ENCODE results near the gene MYO5A.
"Not testable (repeated sequence)": the region's sequence is repeated elsewhere in the genome, so short reads cannot be mapped to it uniquely, and the experiment has no call there.

MYO5A gene

DNA sequence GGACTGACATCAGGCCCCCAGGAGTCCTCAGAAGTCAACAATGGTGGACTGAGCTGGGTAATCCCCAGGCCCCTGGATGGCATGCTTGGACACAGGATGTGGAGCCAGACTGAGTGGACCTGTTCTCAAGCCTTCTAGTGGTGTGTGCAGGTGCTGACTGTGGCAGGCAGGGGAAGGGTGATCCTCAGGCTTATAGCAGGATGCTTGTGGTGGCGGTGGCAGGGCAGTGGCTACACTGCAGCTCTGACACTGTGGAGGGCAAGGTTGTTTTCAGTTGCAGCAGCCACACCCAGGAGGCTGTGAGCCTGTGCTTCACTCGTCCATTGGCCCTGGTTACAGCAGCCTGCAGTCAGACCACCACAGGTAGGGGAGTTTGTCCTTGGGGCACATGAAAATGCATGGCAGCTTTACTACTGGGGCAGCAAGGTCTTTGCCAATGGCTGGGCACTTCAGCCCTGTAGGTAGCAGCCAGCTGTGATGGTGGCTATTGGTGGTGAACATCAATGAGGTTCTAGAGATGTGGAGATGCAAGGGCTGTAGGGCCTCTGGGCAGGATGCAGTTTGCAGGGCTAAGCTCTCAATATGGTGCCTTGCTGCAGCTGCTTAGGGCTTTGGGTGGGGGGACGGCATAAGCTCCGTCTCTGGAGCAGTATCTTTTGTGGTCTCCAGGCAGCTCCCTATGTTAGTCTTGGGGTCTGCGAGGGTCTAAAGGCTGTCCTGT, 17.5 kb upstream of the MYO5A start:
- in situ Hi-C loops (cut with HindIII; ENCODE audit: low sequenced_read_pairs) = no loop called here

DNA sequence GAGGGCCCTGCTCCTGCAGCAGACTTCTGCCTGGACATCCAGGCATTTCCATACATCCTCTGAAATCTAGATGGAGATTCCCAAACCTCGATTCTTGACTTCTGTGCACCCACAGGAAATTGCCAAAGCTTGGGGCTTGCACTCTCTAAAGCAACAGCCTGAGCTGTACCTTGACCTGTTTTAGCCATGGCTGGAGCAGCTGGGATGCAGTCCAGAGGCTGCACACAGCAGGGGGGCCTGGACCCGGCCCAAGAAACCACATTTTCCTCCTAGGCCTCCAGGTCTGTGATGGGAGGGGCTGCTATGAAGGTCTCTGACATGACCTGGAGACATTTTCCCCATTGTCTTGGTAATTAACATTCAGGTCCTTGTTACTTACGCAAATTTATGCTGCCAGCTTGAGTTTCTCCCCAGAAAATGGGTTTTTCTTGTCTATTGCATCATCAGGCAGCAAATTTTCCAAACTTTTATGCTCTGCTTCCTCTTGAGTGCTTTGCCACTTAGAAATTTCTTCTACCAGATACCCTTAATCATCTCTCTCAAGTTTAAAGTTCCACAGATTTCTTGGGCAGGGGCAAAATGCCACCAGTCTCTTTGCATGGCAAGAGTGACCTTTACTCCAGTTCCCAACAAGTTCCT, 11.8 kb upstream of the MYO5A start:
- in situ Hi-C loops (cut with HindIII; ENCODE audit: low sequenced_read_pairs) = no loop called here

DNA sequence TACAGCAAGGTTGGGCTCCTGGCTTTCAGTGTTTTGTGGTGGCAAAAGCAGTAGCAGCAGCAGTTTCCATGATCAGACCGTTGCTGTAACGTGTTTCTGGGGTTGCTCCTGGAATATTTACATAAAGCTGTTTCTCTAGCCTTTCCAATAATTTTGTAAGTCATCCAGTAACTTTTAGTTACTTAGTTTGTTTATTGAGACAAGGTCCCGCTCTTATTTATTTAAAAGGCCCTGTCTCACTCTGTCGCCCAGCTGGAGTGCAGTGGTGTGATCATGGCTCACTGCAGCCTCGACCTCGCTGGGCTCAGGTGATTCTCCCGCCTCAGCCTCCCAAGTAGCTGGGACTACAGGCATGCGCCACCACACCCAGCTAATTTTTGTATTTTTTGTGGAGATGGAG, 8.8 kb upstream of the MYO5A start:
- in situ Hi-C loops (cut with HindIII; ENCODE audit: low sequenced_read_pairs) = no loop called here

DNA sequence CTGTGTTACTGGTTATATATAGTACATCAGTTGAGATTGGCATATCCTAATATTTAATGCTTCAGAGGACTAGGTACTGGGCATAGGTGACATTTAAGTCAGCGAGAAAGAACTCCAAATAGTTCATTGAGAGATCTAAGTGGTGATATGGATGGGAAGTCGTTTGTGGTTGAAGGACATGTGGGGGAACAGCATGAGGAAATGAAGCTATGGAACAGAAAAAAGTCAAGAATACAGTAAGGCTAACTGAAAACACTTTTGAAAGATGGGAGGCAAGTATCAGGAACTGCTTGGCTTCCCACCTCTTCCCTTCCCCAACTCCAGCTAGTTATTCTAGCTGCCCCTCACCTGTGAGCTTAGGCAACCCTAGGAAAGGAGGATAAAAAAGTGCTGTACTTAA, 3.7 kb upstream of the MYO5A start:
- in situ Hi-C loops (cut with HindIII; ENCODE audit: low sequenced_read_pairs) = no loop called here

DNA sequence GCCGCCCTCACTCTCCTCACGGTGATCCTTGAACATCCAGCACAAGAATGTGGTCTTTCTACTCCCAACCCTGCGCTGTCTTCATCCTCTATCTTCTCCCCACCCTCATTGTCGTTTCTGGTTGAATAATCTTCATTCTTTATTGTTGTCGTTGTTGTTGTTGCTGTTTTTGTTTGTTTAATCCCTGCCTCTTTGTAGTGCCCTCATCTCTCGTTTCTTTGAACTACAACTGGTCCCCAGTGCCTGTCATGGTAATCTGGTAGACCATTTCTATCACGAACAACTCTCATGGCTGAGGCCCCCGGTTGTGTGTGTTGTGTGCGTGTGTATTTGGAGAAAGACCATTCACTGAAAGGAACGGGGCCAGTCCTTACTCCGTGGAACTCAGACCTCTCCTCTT, 1.3 kb upstream of the MYO5A start:
- in situ Hi-C loops (cut with HindIII; ENCODE audit: low sequenced_read_pairs) = no loop called here

DNA sequence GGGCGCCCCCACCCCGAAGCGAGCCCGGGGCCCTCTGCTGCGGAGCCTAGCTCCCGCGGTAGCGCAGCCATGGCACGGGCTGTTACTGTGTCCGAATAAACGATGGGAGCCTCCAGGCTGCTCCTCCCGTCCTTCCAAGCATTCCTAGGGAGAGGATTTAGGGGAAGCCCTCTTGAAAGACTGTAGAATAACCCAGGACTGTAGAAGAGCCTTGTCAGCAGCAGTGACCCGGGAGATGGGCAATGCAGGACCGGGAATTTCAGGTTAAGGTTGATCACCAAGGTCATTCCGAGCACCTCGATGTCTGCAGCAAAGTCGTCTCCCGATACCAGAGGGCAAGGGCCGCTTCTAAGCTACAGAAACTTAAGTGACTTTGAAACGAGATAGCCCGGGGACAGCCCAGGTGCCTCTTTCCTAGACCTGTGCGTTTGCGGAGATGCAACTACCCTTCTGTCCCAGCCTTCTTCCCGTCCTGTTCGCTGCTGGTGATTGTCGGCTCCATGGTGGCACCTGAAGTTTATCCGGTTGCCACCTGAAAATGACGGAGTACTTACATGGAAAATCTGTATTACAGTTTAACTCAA, 753 bp upstream of the MYO5A start:
- in situ Hi-C loops (cut with HindIII; ENCODE audit: low sequenced_read_pairs) = no loop called here

DNA sequence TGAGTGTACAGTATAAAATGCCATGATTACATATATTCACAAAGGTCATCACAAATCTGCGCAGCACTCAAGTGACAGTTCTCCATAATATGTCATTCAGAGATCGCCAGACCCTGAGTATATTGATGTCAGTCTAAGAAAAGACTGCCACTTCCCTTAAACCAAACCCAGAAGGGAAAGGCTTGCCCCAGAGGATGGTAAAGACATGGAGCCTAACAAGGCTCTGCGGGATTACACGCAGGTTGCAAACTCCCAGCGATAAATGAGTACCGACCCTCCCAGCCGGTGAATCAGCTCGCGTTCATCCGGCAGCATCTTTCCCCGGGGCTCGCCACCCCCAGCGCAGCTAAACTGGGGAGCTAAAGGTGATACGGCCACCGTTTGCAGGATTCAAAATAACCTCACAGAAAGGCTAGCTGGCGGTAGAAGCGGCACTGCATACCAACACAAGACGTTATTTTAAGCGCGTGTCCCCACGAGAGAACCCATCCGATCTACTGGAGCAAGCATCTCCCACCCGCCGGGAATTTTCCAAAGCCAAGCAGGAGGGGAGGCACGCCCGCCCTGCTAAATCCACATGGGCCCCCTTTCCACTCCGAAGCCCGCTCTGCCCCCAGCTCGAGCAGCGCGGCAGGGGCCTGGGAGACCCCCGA, 643 bp downstream of the MYO5A start:
- in situ Hi-C loops (cut with HindIII; ENCODE audit: low sequenced_read_pairs) = no loop called here

DNA sequence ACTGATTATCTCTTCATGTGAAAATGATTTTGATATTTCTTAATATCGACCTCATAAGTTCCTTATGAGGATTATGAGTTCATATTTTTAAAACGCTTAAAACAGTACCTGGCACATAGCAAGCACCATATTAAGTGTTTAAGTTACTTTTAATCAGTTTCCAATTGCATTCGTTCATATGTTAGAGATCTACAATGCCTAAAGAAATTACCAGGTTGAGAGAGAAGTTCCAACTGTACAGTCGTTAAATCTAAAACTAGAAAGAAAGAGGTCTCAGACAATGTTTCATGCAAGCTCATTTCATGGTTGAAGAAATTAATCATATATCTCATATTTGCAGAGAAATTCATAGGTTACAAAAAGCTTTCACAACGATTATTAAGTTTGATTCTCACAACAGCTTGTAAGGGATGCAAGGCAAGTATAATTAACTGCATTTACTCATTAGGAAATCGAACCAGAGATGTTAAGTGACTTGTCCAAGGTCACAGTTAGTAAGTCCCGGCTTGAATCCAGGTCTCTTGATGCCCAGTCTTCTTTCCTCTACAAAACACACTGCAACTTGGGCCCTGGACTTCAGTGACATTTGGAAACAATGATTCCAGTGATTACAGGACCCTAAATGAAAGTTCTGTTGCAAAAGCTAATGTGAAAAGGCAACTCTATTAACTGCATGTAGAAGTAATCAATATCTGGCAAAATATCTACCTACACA, 1.3 kb downstream of the MYO5A start:
- in situ Hi-C loops (cut with HindIII; ENCODE audit: low sequenced_read_pairs) = no loop called here

DNA sequence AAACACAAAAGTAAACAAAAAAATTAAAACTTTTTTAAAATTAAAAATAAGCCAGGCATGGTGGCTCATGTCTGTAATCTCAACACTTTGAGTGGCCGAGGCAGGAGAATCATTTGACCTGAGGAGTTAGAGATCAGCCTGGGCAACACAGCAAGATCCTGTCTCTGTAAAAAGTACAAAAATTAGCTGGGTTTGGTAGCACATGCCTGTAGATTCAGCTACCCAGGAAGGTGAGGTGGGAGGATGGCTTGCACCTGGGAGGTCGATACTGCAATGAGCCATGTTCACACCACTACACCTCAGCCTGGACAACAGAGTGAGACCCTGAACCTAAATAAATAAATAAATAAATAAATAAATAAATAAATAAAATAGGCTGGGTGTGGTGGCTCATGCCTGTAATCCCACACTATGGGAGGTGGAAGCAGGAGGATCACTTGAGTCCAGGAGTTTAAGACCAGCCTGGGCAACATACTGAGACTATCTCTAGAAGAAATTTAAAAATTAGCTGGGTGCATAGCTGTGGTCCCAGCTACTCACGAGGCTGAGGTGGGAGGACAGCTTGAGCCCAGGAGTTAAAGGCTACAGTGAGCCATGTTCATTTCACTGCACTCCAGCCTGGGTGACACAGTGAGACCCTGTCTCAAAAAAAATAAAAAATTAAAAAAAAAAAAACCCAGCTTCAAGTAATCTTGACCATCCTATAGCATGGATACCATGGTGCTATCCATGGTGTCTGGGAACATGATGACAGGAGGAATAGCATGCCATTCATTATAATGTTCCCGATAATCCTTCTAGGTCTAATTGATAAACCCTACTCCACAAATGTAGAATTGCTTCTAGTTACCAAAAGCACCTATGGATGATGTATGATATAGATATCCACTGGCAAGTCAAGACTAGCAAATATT, 4.2 kb downstream of the MYO5A start:
- in situ Hi-C loops (cut with HindIII; ENCODE audit: low sequenced_read_pairs) = no loop called here

DNA sequence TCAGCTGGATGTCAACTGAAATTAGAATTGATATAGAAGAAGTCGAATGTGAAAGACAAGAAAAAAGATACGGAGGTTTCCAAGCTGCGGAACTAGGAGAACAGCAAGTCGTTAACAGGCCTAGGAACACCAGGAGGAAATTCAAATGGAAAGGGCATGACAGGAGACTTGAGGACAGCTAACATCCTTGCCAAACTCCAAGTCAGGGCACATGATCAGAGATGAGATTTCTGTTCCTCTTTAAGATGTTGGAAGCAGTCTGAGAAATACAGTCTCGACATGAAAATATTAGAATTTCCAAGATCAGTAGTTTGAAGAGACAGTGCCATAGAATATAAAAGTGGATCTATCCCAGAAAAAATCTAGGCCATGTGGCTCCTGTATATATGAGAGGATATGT, 5.0 kb downstream of the MYO5A start:
- in situ Hi-C loops (cut with HindIII; ENCODE audit: low sequenced_read_pairs) = no loop called here

DNA sequence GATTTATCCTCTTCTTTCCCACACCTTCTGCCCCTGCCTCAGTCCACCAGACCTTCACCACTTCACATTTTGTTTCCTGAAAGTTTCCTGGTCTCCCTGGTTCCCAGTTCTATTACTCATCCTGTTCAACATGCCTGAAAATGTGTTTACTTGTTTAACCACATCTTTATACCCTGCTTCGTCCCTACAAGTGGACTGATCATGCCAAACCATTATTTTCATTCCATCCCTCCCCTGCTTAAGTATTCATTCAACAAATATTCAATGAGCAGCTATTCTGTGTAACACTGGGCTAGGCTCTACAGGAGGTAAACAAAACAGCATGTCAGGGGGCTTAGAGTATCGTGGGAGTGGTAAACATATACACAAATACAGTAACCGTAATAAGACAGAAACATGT, 5.5 kb downstream of the MYO5A start:
- in situ Hi-C loops (cut with HindIII; ENCODE audit: low sequenced_read_pairs) = no loop called here

DNA sequence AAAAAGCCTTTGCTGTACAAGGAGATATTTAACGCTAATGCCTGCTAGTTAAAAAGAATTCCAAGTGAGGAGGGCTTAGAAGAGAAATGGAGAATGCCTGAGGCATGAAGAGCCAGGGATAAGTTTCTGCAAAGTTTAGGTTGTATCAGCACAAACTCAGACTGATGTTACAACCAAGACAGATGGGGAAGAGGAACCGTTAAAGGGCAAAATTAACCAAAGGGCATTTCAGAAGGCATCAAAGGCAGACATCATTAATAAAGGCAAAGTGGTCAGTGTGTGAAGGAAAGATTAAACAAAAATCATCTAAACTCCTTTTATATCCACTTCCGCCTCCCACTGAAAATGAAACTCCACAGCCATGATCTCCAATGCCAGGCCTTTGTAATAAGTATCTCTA, 7.0 kb downstream of the MYO5A start:
- in situ Hi-C loops (cut with HindIII; ENCODE audit: low sequenced_read_pairs) = no loop called here

DNA sequence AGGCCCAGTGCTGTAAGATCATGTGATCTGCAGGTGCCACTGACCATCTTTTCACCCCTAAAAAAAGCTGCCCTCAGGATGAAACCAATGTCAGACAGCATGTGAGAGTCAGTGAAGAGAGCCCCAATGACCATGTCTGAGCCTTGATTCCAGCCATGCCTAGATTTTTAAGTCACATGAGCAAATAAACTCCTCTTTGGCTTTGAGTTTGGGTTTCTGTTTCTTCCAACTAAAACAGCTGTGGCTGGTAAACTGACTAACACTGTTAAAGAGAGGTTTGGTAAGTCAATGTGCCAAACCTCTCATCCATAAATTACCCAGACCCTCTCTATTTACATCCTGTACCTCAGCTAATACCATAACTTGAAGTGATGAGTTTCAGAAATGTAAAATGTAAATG, 8.3 kb downstream of the MYO5A start:
- in situ Hi-C loops (cut with HindIII; ENCODE audit: low sequenced_read_pairs) = no loop called here

DNA sequence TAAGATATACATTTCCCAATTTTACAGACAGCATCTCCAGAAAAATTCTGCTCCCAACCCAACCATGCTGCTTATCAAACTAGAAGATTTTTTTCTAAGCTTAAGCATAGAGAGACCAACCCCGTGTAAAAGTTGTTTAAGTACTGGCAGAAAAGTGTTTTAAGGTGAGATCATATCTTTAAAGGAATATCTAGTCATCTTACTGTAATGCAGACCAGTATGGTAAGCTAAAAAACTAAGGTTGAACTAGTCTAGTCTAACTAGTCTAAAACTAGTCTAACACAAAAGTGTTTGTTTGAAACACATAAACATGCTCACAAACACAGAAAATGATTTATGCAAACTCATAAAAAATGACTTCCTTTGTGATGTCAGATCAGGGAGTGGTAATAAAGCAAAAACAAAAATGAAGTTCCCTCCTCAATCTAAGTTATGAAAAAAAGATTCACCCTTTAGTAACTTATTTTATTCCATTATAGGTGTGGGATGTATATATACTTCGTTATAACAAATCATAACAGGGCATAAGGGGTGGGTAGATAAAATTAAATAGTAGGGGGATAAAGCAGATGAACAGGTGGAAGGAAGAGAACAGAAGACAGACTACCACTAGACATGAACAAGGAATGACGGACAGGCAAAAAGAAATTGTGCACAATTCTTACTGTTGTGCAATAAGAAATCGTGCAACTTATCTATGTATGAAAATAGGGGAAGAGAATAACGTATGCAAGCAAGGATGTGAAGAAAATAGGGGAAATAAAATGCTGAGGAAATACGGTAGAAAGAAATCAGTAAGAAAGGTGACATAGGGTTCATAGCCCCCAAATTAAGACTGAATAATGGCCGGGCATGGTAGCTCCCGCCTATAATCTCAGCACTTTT, 10.0 kb downstream of the MYO5A start:
- in situ Hi-C loops (cut with HindIII; ENCODE audit: low sequenced_read_pairs) = no loop called here

DNA sequence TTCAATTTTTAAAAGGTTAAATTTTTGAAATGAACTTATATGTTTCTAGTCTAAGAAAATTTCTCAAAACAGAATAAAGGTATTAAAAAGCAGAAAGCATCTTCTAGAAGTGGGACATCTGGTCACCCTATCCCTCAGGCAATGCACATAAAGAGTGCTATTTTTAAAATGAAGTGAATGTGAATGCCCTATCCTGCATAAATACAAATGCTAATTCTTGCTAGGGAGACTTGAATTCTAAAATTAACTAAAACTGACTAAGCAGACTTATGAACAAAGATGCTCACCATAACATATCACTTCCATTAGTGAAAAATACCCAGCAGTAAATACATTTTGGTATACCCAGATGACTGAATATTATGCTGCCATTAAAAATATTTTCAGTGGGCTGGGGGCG, 11.7 kb downstream of the MYO5A start:
- in situ Hi-C loops (cut with HindIII; ENCODE audit: low sequenced_read_pairs) = no loop called here

DNA sequence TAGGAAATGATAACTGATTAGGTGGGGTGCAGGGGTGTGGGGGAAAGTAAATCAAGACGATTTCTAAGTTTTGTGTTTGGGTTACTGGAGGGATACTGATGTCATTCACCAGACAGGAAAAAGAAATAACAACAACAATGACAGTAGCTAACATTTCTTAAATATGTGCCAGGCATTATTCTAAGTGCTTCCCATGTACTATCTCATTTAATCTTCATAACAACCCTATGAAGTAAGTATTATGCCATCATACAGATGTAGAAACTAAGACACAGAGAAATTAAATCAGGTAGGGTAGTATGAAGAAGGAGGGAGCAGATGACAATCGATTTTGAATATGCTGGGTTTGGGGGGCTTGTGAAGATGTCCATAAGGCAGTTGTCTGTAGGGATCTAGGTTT, 13.3 kb downstream of the MYO5A start:
- in situ Hi-C loops (cut with HindIII; ENCODE audit: low sequenced_read_pairs) = no loop called here

DNA sequence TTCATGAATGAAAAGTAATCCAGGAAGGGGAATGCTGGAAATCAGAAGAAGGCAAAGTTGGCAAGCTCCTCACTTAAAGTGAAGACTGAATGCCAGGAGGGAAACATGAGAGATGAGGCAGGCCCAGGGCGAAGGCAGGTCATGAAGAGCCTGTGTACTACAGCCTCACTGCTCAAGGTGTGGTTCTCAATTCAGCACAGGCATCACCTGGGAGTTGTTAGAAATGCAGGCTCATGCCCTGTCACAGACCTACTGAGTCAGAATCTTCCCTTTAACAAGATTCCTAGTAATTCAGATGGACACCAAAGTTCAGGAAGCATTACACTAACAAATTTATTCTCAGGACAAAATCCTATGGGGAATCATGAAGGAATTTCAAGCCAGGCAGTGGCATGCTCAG, 14.2 kb downstream of the MYO5A start:
- in situ Hi-C loops (cut with HindIII; ENCODE audit: low sequenced_read_pairs) = no loop called here

DNA sequence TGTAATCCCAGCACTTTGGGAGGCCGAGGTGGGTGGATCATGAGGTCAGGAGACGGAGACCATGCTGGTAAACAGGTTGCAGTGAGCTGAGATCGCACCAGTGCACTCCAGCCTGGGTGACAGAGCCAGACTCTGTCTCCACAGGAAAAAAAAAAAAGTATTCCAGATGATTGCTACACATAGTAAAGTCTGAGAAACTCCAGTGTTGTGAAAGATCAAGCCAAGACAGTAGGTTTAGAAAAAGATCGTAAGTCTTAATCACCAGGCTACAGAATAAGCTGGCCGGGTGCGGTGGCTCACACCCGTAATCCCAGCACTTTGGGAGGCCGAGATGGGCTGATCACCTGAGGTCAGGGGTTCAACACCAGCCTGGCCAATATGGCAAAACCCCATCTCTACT, 15.8 kb downstream of the MYO5A start:
- in situ Hi-C loops (cut with HindIII; ENCODE audit: low sequenced_read_pairs) = not testable (repeated sequence)

DNA sequence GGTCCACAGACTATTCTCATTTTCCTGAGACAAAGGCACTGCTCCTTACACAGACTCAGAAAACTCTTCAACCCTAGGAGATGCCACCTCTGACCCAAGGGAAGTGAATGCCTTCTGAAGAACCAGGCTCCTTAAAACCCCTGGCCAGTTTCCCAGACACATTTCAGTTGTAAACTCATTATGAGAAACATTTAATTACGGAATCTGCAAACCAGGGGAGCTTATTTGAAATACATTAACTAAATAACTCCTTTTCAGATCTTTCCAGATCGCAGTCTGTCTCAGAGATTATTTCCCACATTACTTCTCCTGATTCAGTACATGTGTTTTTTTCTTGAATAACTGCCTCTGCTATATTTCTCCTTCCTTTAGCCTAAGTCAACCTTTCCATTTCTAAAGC, 17.6 kb downstream of the MYO5A start:
- in situ Hi-C loops (cut with HindIII; ENCODE audit: low sequenced_read_pairs) = no loop called here

All from DLD1 (cell line).